ENCODE measurements around the gene CDO1.

- TF ChIP-seq FOXM1 (IDR thresholded peaks at IDR 0.05; ENCODE audit: borderline replicate concordance, low read depth) (no peak), TCF12 (IDR thresholded peaks at IDR 0.05; ENCODE audit: low read depth) (no peak), RAD21 (IDR thresholded peaks at IDR 0.05; ENCODE audit: low read depth) (no peak)
Observed at GRCh38 chr5:115842952-115843351, 26.5 kb upstream of the CDO1 start.

Measured in Ishikawa (cell line).